GM19043 (cell line): ENCODE measurements around the gene TGFB1.
"Not testable (repeated sequence)": the region's sequence is repeated elsewhere in the genome, so short reads cannot be mapped to it uniquely, and the experiment has no call there.

Source experiments
- ATAC-seq: cut with Tn5 transposase; IDR thresholded peaks from one replicate; pipeline ENCODE4 v1.9.1; 2021; ENCODE audit warnings: low read depth; ENCODE audit not compliant: unreplicated experiment

Gene TGFB1

GRCh38 chr19:41304706-41305483, 48.8 kb downstream of the TGFB1 start:
- no peak for ATAC-seq

- ATAC-seq: no peak
Measured at GRCh38 chr19:41303954-41304353, 49.8 kb downstream of the TGFB1 start.

- peak; percentile 37 for ATAC-seq
Measured at GRCh38 chr19:41302624-41303351, 50.9 kb downstream of the TGFB1 start.

GRCh38 chr19:41300555-41300954, 53.2 kb downstream of the TGFB1 start:
- no peak for ATAC-seq

GRCh38 chr19:41299755-41300089, 54.0 kb downstream of the TGFB1 start:
- no peak for ATAC-seq

- ATAC-seq: no peak
Measured at GRCh38 chr19:41299046-41299754, 54.5 kb downstream of the TGFB1 start.

- no peak for ATAC-seq
Measured at GRCh38 chr19:41298348-41298964, 55.3 kb downstream of the TGFB1 start.

GRCh38 chr19:41297628-41298347, 55.9 kb downstream of the TGFB1 start:
- ATAC-seq: peak; percentile 67

- no peak for ATAC-seq
Measured at GRCh38 chr19:41296433-41296871, 57.3 kb downstream of the TGFB1 start.

GRCh38 chr19:41295499-41295898, 58.2 kb downstream of the TGFB1 start:
- no peak for ATAC-seq

GRCh38 chr19:41294393-41294792, 59.3 kb downstream of the TGFB1 start:
- ATAC-seq: no peak

- ATAC-seq: not testable (repeated sequence)
Measured at GRCh38 chr19:41289814-41290213, 63.9 kb downstream of the TGFB1 start.

- ATAC-seq: no peak
Measured at GRCh38 chr19:41288673-41289530, 64.8 kb downstream of the TGFB1 start.
